Measurements from ENCODE around the gene MSL1. TPM values are rescaled to one million over a fixed set of nuclear protein-coding genes. Genes with fewer than 3 reads are reported as not detected.
A peak's percentile ranks its signal among the peaks of the same experiment; 100 is the strongest.

Gene MSL1
- total RNA-seq, 1 donor from 2014 or later = 96.2 TPM

DNA sequence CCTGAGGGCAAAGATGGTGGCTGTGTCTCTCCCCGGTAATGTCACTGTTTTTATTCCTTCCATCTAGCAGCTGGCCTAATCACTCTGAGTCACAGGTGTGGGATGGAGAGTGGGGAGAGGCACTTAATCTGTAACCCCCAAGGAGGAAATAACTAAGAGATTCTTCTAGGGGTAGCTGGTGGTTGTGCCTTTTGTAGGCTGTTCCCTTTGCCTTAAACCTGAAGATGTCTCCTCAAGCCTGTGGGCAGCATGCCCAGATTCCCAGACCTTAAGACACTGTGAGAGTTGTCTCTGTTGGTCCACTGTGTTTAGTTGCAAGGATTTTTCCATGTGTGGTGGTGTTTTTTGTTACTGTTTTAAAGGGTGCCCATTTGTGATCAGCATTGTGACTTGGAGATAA lies 50.0 kb downstream of the MSL1 start:
- H3K4me1 Mint-ChIP-seq (ENCODE audit: unreplicated experiment) = peaks cover 4% of the 10 kb centered on the region
- TF ChIP-seq, protein P1, sequence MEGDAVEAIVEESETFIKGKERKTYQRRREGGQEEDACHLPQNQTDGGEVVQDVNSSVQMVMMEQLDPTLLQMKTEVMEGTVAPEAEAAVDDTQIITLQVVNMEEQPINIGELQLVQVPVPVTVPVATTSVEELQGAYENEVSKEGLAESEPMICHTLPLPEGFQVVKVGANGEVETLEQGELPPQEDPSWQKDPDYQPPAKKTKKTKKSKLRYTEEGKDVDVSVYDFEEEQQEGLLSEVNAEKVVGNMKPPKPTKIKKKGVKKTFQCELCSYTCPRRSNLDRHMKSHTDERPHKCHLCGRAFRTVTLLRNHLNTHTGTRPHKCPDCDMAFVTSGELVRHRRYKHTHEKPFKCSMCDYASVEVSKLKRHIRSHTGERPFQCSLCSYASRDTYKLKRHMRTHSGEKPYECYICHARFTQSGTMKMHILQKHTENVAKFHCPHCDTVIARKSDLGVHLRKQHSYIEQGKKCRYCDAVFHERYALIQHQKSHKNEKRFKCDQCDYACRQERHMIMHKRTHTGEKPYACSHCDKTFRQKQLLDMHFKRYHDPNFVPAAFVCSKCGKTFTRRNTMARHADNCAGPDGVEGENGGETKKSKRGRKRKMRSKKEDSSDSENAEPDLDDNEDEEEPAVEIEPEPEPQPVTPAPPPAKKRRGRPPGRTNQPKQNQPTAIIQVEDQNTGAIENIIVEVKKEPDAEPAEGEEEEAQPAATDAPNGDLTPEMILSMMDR (IDR thresholded peaks at IDR 0.05; ENCODE audit: unreplicated experiment) = no peak
- H3K9me3 Mint-ChIP-seq (ENCODE audit: unreplicated experiment) = no peaks in the 10 kb centered on the region
- H3K36me3 Mint-ChIP-seq (ENCODE audit: low read depth, unreplicated experiment) = peaks cover 64% of the 10 kb centered on the region
- H3K4me3 Mint-ChIP-seq (ENCODE audit: unreplicated experiment) = no peak overlapping the region
- no peak for DNase-seq (ENCODE audit: low spot score)
- no peak overlapping the region for H3K27ac Mint-ChIP-seq (ENCODE audit: unreplicated experiment)
- H3K27me3 Mint-ChIP-seq (ENCODE audit: unreplicated experiment) = no peaks in the 10 kb centered on the region

DNA sequence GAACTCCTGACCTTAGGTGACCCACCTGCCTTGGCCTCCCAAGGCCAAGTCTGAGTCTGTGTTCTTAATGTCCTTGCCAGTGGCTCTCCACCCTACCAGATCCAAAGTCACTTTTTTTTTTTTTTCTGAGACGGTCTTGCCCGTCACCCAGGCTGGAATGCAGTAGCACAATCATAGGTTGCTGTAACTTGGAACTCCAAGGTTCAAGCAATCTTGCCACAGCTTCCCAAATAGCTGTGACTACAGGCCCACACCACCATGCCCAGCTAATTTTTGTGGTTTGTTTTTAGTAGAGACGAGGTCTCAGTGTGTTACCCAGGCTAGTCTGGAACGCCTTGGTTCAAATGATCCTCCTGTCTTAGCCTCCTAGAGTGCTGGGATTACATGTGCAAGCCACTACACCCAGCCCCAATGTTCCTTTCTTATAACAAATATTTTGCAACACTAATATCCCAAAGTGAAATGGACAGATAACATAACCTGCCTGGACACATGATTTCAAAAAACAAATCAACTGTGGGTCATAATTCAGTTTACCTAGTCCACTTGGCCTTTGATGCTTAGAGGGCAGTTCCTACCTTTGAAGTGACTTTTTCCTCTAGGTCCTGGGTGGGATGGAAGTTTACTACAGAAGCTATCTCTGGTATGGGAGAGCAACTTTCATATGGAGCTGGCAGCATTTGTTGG lies 51.5 kb downstream of the MSL1 start:
- Mint-ChIP-seq H3K4me3 (ENCODE audit: unreplicated experiment) (peak overlapping the region; percentile 33), H3K9me3 (ENCODE audit: unreplicated experiment) (no peaks in the 10 kb centered on the region), H3K4me1 (ENCODE audit: unreplicated experiment) (peaks cover 4% of the 10 kb centered on the region), H3K27me3 (ENCODE audit: unreplicated experiment) (no peaks in the 10 kb centered on the region), H3K36me3 (ENCODE audit: low read depth, unreplicated experiment) (peaks cover 57% of the 10 kb centered on the region), H3K27ac (ENCODE audit: unreplicated experiment) (no peak overlapping the region)
- TF ChIP-seq, protein P1 (IDR thresholded peaks at IDR 0.05; ENCODE audit: unreplicated experiment) = no peak
- DNase-seq (ENCODE audit: low spot score) = no peak

DNA sequence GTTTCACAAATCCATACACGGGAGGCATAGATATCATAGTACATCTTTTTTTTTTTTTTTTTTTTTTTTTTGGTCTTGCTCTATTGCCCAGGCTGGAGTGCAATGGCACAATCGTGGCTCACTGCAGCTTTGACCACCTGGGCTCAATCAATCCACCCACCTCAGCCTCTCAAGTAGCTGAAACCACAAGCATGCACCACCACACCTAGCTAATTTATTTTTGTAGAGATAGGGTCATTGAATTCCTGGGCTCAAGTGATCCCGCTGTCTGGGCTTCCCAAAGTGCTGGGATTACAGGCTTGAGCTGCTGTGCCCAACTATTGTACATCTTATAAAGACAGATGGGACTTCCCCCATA lies 52.0 kb downstream of the MSL1 start:
- H3K36me3 Mint-ChIP-seq (ENCODE audit: low read depth, unreplicated experiment) = peaks cover 52% of the 10 kb centered on the region
- TF ChIP-seq, protein P1 (IDR thresholded peaks at IDR 0.05; ENCODE audit: unreplicated experiment) = no peak
- peaks cover 2% of the 10 kb centered on the region for H3K27me3 Mint-ChIP-seq (ENCODE audit: unreplicated experiment)
- H3K27ac Mint-ChIP-seq (ENCODE audit: unreplicated experiment) = no peak overlapping the region
- DNase-seq (ENCODE audit: low spot score) = no peak
- H3K4me3 Mint-ChIP-seq (ENCODE audit: unreplicated experiment) = peak overlapping the region; percentile 33
- H3K4me1 Mint-ChIP-seq (ENCODE audit: unreplicated experiment) = peaks cover 6% of the 10 kb centered on the region
- H3K9me3 Mint-ChIP-seq (ENCODE audit: unreplicated experiment) = no peaks in the 10 kb centered on the region

DNA sequence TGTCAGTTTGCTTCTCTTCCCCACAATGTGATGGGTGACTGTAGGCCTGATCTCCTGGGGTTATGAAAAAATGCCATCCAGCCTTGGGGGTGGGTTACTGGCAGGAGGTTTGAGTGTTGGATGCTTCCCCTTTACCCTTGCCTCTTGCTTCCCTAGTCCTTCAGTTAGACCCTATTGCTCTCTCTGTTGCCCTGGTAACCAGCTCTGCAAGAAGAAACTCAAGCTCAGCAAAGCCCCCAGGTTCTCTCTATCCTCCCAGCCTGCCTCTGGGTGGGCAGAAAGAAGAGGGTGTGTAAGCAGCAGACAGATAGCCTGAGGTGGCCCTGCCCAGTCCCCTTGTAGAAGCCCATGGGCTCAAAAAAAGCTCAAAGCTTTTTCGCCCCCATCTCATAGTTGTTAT lies 52.7 kb downstream of the MSL1 start:
- Mint-ChIP-seq H3K4me3 (ENCODE audit: unreplicated experiment) (peak overlapping the region; percentile 31), H3K4me1 (ENCODE audit: unreplicated experiment) (peaks cover 6% of the 10 kb centered on the region), H3K36me3 (ENCODE audit: low read depth, unreplicated experiment) (peaks cover 45% of the 10 kb centered on the region), H3K27me3 (ENCODE audit: unreplicated experiment) (peaks cover 2% of the 10 kb centered on the region), H3K27ac (ENCODE audit: unreplicated experiment) (no peak overlapping the region), H3K9me3 (ENCODE audit: unreplicated experiment) (no peaks in the 10 kb centered on the region)
- DNase-seq (ENCODE audit: low spot score) = no peak
- TF ChIP-seq, protein P1 (IDR thresholded peaks at IDR 0.05; ENCODE audit: unreplicated experiment) = no peak

DNA sequence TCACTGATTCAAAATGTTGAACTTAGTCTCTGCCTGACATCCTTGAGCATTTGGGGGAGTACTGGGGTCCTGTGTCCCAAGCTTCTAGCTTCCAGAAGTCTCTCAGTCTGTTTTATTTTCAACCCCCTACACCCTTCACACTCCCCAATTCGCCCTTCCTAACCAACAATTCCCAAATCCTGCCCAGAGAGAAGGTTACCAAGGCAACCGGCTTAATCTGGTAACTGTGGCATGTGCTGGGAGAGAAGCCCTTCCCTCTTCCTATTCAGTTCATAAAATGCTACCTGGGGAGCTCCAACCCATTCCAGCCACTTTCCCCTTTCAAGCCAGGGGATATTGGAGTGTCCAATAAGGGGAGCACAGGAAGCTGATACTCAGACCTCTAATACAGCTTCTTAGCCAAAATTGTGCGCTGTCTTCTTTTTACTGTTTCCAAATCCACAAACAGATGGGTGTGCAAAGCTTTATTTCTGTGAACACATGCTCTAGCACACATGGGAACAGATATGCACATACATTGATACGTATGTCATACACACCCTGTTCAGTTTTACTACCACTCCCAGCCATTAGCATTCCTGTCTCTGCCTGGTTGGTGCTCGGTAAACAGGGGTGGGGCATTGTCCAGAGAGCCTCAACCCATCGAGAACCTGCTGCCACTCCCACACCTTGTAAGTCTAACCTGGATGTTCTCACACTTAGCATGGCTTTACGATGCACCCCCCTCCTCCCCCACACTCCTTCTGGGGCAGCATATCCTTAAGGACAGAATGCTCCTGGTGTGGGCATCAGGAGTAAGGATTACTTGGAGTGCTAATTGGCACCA lies 54.4 kb downstream of the MSL1 start:
- no peak overlapping the region for H3K27ac Mint-ChIP-seq (ENCODE audit: unreplicated experiment)

More for the DNA sequence above, 54.4 kb downstream of the MSL1 start:
- peaks cover 6% of the 10 kb centered on the region for H3K27me3 Mint-ChIP-seq (ENCODE audit: unreplicated experiment)
- peaks cover 10% of the 10 kb centered on the region for H3K4me1 Mint-ChIP-seq (ENCODE audit: unreplicated experiment)
- TF ChIP-seq, protein P1 (IDR thresholded peaks at IDR 0.05; ENCODE audit: unreplicated experiment) = no peak
- H3K4me3 Mint-ChIP-seq (ENCODE audit: unreplicated experiment) = no peak overlapping the region
- peaks cover 37% of the 10 kb centered on the region for H3K36me3 Mint-ChIP-seq (ENCODE audit: low read depth, unreplicated experiment)
- H3K9me3 Mint-ChIP-seq (ENCODE audit: unreplicated experiment) = no peaks in the 10 kb centered on the region
- DNase-seq (ENCODE audit: low spot score) = no peak

Measured in endothelial cell (in vitro differentiated cells).